ENCODE measurements around the gene TRIM44. TPM values are rescaled to one million over a fixed set of nuclear protein-coding genes. Genes with fewer than 3 reads are reported as not detected.
"Not testable (repeated sequence)": the region's sequence is repeated elsewhere in the genome, so short reads cannot be mapped to it uniquely, and the experiment has no call there.

TRIM44 gene
- total RNA-seq, 1 donor from 2014 or later = 40.9 TPM

GRCh38 chr11:35846874-35847273 is 184.3 kb downstream of the TRIM44 start:
- DNase-seq (ENCODE audit: extremely low read depth, low read depth, low spot score) = no peak

DNA sequence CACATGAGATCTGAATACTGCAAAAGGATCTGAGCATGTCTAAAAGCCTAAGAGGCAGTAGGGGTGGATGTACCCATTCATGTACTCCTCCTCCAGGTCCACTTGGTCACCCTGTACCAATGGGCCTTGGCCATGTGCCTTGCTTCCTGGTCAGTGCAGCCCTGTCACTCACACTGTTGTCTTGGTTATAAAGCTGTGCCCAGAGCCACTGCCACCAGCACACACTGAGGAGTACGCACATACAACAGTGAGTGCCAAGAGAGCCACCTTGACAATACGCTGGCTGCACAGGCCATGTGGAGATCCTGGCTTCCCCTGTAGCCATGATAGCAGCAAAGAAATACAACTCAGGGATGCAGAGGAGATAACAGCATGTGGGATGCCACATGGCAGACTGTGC is 184.9 kb downstream of the TRIM44 start:
- DNase-seq (ENCODE audit: extremely low read depth, low read depth, low spot score) = no peak

DNA sequence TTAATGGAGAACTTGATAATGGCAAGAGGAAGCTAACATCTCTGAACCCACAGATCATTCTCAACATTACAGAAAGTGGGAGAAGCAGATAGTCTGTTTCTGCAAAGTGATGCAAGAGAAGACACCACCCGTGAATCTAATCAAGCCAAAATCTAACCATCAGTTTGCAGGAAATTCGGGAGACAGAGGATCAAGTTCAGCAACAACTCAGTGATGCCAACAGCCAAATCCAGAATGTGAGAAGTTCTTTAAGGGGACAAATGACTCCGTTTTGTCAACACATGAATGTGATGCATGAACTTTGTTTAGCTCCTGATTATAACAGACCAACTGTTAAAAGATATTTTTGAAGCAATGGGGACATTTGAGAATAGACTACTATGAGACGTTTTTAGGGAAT is 186.0 kb downstream of the TRIM44 start:
- no peak for DNase-seq (ENCODE audit: extremely low read depth, low read depth, low spot score)

DNA sequence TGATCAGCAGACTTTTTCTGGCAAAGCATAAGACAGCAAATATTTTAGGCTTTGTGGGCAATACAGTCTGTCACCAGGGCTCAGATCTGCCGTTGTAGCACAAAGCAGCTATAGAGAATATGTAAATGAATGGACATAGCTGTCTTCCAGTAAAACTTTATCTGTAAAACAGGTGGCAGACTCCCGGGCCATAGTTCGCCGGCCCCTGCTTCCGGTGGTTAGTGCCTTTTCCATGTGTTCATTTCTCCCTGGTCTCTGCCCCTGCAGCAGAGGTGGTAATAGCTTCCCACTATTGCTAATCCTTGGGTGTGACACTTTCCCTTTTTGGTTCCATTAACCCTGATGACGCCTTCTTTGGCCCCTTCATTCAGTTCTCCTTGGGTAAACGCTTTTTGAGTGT is 187.6 kb downstream of the TRIM44 start:
- DNase-seq (ENCODE audit: extremely low read depth, low read depth, low spot score) = no peak

DNA sequence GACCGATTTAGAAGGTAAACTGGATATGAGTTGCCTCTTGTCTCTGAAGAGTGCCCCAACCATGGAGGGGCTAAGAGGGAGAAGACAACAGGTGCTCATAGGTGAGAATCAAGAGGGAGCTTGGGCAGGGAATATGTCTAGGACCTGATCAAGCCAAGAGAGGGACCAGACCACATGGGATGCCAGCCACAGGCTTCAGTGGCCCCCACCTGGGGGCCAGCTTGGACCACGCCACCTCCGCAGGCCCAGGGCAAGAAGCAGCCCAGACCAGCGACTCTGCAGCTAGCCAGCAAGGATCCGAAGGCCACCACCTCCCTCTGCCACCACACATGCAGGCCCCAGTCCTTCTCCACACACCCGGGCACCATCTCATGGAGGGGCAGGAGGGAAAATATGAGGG is 188.8 kb downstream of the TRIM44 start:
- no peak for DNase-seq (ENCODE audit: extremely low read depth, low read depth, low spot score)

DNA sequence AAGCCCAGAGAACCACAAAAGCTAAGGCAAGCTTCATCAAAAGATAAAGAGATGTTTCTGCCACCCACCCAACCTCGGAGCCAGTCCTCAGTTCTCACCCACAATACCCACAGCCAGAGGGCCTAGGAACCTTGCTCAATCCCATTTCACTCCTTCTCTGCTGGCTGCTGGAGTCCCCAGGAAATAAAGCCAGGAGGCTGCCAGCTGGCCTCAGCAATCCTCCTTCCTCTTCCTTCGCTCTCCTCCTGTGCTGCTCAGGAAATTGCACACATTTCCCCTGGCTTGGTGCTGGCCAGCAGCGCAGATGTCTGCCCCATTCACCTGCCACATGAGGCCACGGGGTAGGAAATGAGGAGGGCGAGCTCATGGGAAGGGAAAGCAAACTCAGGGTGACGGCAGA is 189.5 kb downstream of the TRIM44 start:
- no peak for DNase-seq (ENCODE audit: extremely low read depth, low read depth, low spot score)

- DNase-seq (ENCODE audit: extremely low read depth, low read depth, low spot score) = no peak
Measured at GRCh38 chr11:35853971-35854370, 191.4 kb downstream of the TRIM44 start.

GRCh38 chr11:35855671-35856070 is 193.1 kb downstream of the TRIM44 start:
- DNase-seq (ENCODE audit: extremely low read depth, low read depth, low spot score) = no peak

DNA sequence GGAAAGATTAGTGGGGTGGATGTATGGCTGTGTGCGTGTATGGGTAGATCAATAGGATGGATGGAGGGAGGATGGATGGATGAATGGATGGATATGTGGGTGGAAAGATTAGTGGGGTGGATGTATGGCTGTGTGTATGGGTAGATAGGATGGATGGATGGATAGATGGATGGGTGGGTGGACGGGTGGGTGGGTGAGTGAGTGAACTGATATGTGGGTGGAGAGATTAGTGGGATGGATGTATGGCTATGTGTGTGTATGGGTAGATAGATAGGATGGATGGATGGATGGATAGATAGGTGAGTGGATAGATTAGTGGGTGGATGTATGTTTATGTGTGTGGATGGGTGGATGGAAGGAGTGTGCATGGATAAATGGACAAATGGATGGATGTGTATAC is 193.7 kb downstream of the TRIM44 start:
- DNase-seq (ENCODE audit: extremely low read depth, low read depth, low spot score) = no peak

DNA sequence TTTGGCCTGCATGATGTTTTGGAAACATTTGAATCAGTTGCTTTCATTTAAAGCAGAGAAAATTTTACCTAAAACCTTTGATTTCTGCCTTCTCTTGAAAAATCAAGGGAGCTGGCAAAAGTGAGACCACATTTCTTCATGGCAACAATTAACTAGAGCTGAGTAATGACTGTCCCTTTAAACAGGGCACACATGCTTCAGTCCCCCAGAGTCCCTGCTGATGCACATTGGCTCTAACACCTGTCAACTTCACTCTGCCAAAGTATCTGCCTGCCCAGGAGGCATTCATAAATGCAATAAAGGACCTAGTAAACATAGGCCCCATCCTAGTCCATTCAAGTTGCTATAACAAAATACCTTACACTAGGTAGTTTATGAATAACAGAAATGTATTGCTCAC is 194.2 kb downstream of the TRIM44 start:
- DNase-seq (ENCODE audit: extremely low read depth, low read depth, low spot score) = no peak

- DNase-seq (ENCODE audit: extremely low read depth, low read depth, low spot score) = no peak
Measured at GRCh38 chr11:35857922-35858321, 195.3 kb downstream of the TRIM44 start.

DNA sequence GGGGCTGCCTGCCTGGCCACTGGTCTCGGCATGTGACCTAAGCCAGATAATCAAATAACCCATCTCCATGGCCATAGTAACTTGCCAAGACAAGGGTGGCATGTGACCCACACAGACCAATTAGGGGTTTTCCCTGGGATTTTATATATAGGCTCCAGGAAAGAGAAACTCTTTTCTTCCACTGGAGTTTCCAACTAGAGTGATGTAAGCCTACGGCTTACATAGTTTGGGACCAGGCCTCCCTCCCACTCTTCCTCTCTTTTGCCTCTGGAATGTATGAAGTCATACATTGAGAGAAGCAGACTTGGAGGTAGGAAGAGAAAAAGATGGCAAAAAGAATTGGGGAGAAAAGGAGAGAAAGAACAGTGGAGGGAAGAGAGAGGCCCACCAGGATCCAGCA is 196.7 kb downstream of the TRIM44 start:
- no peak for DNase-seq (ENCODE audit: extremely low read depth, low read depth, low spot score)

- not testable (repeated sequence) for DNase-seq (ENCODE audit: extremely low read depth, low read depth, low spot score)
Measured at GRCh38 chr11:35860194-35860593, 197.6 kb downstream of the TRIM44 start.

GRCh38 chr11:35861191-35861590 is 198.6 kb downstream of the TRIM44 start:
- no peak for DNase-seq (ENCODE audit: extremely low read depth, low read depth, low spot score)

DNA sequence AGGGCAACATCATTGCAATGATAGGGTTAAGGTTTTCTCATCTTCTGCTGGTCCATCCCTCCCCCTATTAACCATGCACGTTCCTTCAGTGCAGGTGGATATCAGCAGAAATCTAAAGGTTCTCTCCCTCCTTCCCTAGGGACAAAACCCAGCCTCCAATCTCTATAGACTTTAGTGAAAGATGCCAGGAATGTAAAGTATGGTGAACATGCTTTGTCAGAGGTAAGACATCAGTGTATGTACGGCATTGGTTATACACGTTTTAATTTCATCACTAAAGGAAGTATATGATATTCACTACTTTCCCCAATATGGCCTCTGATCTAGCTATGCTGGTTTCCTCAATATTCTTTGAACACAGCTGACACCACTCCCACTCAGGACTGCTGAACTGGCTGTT is 200.1 kb downstream of the TRIM44 start:
- no peak for DNase-seq (ENCODE audit: extremely low read depth, low read depth, low spot score)

DNA sequence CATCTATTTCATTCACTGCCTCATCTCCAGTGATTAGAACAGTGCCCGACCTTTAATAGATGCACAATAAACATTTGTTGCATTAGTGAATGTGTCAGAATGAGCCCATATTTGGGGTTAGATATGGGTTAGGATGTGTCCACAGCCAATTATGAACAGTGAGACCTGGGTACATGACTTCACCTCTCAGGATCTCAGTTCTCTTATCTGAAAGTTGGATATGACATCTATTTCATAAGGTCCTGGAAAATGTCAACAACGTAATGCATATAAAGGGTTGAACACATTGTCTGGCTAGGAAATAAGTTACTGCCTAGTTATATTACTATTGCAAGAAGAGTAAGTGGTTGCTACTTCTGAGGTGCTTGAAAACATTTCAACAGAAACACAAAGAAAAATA is 201.6 kb downstream of the TRIM44 start:
- DNase-seq (ENCODE audit: extremely low read depth, low read depth, low spot score) = no peak

DNA sequence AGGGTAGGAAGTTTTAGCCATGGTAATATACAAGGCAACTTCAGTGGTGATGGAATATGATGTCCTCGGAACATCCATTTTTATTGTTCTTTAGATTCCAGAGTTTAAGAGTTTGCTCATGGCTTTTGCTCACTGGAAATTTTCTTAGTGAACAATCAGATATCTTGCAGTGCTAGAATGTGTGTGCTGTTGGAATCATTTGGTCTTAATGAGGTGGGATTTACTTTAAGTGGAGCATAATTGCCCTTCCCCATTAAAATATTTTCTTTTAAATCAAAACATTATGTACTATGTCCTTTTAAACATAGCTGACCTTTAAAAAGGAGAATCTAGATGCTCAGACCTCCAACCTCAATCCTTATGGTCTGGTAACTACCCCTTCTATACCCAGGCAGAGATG is 204.0 kb downstream of the TRIM44 start:
- DNase-seq (ENCODE audit: extremely low read depth, low read depth, low spot score) = no peak

Other genes starting within 250 kb of the TRIM44 start
- gene SLC1A2, start 243.2 kb upstream of the TRIM44 start, total RNA-seq = not detected in 2 replicates
- 0.18 TPM in 1 of 2 replicates, not detected in the other for gene PAMR1, start 137.2 kb upstream of the TRIM44 start, total RNA-seq
- 64.6 and 73.2 TPM in 2 replicates for gene FJX1, start 44.3 kb upstream of the TRIM44 start, total RNA-seq